Suprapubic skin (tissue), 4 donors: Measurements from ENCODE around the gene ZGRF1. TPM values are rescaled to one million over a fixed set of nuclear protein-coding genes. Genes with fewer than 3 reads are reported as not detected.
A peak's percentile ranks its signal among the peaks of the same experiment; 100 is the strongest.

Experiments
- DNase-seq, 2 donors: peaks; one replicate each; pipeline ENCODE4 v3.0.0-alpha.2; 2019; ENCODE audit warnings: low spot score in 2 of 2
- H3K27ac ChIP-seq: fragments of 200-600 bp; sonication (generic); one replicate; pipeline ENCODE4 v1.5.1; 2019
- H3K27me3 ChIP-seq: fragments of 200-600 bp; sonication (generic); one replicate; pipeline ENCODE4 v1.5.1; 2019
- H3K36me3 ChIP-seq: fragments of 200-600 bp; sonication (generic); one replicate; pipeline ENCODE4 v1.5.1; 2019
- H3K4me1 ChIP-seq: fragments of 200-600 bp; sonication (generic); one replicate; pipeline ENCODE4 v1.5.1; 2019
- H3K4me3 ChIP-seq: fragments of 200-600 bp; sonication (generic); one replicate; pipeline ENCODE4 v1.5.1; 2019; ENCODE audit warnings: mild to moderate bottlenecking
- H3K9me3 ChIP-seq: fragments of 200-600 bp; sonication (generic); one replicate; pipeline ENCODE4 v1.5.1; 2019
- EP300 ChIP-seq: sonication (generic); formaldehyde crosslinking; IDR thresholded peaks from one replicate; pipeline ENCODE4 v1.6.1; 2017; ENCODE audit warnings: antibody characterized with exemption
- POLR2A ChIP-seq, 2 donors: fragments of 450-650 bp; IDR thresholded peaks; one replicate each; pipeline ENCODE4 v1.6.1; 2017; ENCODE audit warnings: antibody characterized with exemption in 2 of 2, mild to moderate bottlenecking in 2 of 2, moderate library complexity in 2 of 2
- POLR2AphosphoS5 ChIP-seq, 3 donors: sonication (generic); formaldehyde crosslinking; IDR thresholded peaks; one replicate each; pipeline ENCODE4 v1.6.1; 2017; ENCODE audit warnings: antibody characterized with exemption in 3 of 3
- WGBS: methylation state at CpG from one replicate; pipeline ENCODE4 v1.1.5; 2018; 5-methylcytosine and 5-hydroxymethylcytosine counted together
- total RNA-seq, 4 donors: library from RNA; depleted of rRNA; stranded (reverse); fragments of >200 nt; gene quantifications; one replicate each; pipeline ENCODE4 v1.1.0, GENCODE V29; 2016
- TF ChIP-seq, protein P1 (sequence below), 2 donors: fragments of 200-600 bp in 1 of 2; fragments of 450-650 bp in 1 of 2; sonication (generic) in 1 of 2; IDR thresholded peaks; one replicate each; pipeline ENCODE4 v1.5.1; 2016 to 2019; ENCODE audit warnings: antibody characterized with exemption in 2 of 2, mild to moderate bottlenecking in 1 of 2, moderate library complexity in 1 of 2

The ZGRF1 gene
- total RNA-seq, 4 donors from 2014 or later: 2.0 to 9.7 (median 6.6) TPM

DNA sequence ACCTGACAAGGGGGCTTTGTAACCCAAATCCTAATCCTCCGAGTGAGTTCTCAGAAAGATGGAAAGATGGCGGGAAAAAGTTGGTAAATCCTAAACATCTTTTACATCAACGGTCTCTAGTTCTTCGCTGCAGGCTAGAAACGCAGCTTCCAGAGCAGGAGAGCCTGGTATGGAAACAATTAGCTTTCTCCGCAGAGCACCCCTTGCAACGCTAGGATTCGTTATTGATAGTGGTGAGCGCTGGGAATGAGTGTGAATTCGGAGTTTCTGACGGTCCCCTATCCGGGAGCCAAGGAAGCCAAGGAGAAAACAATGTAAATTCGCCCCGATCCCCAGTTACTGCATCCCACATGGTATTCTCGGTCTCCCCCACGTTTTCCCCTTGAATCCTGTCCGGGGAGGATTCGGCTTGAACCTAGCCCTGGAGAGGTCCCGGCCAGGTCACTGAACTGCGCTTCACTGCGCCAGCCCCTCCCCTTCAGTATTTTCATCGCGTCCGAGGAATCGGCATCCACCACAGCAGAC is 116.0 kb downstream of the ZGRF1 start:
- Histone ChIP-seq H3K36me3 (no peaks in the 10 kb centered on the region), H3K4me1 (peaks cover 51% of the 10 kb centered on the region), H3K27ac (no peak overlapping the region), H3K27me3 (peaks cover 95% of the 10 kb centered on the region), H3K4me3 (no peak overlapping the region), H3K9me3 (no peaks in the 10 kb centered on the region)
- no peak for DNase-seq
- WGBS: 7% methylated on average over 24 of the region's 25 CpGs
- TF ChIP-seq POLR2AphosphoS5 (IDR thresholded peaks at IDR 0.05): no peak
- TF ChIP-seq EP300: no peak
- TF ChIP-seq, protein P1, sequence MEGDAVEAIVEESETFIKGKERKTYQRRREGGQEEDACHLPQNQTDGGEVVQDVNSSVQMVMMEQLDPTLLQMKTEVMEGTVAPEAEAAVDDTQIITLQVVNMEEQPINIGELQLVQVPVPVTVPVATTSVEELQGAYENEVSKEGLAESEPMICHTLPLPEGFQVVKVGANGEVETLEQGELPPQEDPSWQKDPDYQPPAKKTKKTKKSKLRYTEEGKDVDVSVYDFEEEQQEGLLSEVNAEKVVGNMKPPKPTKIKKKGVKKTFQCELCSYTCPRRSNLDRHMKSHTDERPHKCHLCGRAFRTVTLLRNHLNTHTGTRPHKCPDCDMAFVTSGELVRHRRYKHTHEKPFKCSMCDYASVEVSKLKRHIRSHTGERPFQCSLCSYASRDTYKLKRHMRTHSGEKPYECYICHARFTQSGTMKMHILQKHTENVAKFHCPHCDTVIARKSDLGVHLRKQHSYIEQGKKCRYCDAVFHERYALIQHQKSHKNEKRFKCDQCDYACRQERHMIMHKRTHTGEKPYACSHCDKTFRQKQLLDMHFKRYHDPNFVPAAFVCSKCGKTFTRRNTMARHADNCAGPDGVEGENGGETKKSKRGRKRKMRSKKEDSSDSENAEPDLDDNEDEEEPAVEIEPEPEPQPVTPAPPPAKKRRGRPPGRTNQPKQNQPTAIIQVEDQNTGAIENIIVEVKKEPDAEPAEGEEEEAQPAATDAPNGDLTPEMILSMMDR (IDR thresholded peaks at IDR 0.05): no peak
- TF ChIP-seq POLR2A (IDR thresholded peaks at IDR 0.05): no peak

DNA sequence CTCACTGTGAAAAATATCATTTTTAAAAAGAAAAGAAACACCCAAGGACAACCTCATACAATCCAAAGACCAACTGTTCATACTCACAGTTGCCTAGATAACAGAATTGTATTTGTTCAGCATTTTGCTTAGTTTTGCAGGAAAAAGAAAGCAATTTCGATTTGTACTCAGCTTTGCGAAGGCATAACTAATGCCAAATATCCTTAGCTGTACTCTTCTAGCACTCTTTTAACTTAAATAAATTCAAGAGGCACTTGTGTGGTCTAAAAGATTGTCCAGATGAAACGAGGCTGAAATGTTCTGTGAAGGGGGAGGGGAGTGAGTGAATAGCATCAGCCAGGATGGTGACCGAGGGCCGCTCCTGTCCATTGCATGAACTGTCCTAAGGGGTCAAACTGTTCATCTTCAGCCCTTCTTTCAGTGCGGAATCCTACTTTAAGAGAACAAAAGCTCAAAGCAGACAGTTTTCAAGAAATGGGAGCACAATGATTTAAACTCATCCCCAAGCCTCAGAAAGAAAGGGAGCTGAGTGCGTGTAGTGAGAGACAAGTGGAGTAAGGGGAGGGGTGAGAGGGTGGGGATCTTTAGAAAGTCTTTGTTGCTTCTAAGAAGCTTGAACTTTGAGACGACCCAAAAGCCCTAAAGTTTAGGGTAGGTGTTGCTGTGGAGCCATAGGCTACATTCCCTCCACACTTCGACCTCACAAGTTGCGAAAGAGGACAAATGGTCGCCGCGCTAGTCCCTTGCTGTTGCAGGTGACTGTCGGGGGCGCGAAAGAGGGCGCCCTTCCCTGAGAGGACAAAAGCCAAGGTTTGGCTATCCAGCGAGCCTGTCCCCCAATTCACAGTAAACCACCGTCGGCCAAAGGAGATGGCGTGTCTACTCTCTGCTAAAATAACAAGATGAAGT is 116.8 kb downstream of the ZGRF1 start:
- H3K4me3 ChIP-seq: no peak overlapping the region
- 11% methylated on average over 21 of the region's 21 CpGs for WGBS
- no peak for DNase-seq
- peaks cover 57% of the 10 kb centered on the region for H3K4me1 ChIP-seq
- H3K9me3 ChIP-seq: no peaks in the 10 kb centered on the region
- peaks cover 97% of the 10 kb centered on the region for H3K27me3 ChIP-seq
- no peak overlapping the region for H3K27ac ChIP-seq
- TF ChIP-seq POLR2A (IDR thresholded peaks at IDR 0.05): no peak
- no peak for TF ChIP-seq POLR2AphosphoS5 (IDR thresholded peaks at IDR 0.05)
- no peak for TF ChIP-seq EP300
- TF ChIP-seq, protein P1 (IDR thresholded peaks at IDR 0.05): no peak
- H3K36me3 ChIP-seq: no peaks in the 10 kb centered on the region

DNA sequence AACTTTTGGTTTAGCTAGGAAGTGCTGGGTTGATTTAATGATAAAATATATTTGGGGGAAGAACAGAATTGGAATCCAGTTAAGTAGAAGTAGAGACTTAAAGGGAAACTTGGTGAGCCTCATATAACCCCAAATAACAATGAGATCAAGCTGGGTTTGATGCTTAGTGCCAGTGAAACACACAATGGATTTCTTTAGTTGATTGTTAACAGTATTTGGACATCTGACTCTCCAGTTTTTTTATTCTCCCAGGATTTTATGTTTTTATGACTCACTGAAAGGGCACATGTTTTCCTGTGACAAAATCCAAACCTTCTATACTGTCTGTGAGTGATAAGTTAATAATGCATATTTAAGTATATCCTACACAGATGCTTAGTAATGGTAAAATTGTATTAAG is 118.0 kb downstream of the ZGRF1 start:
- Histone ChIP-seq H3K4me3 (no peak overlapping the region), H3K27me3 (peaks cover 100% of the 10 kb centered on the region), H3K9me3 (no peaks in the 10 kb centered on the region), H3K4me1 (peaks cover 61% of the 10 kb centered on the region), H3K27ac (no peak overlapping the region), H3K36me3 (no peaks in the 10 kb centered on the region)
- DNase-seq: no peak
- TF ChIP-seq EP300 (no peak), POLR2A (IDR thresholded peaks at IDR 0.05) (no peak)

DNA sequence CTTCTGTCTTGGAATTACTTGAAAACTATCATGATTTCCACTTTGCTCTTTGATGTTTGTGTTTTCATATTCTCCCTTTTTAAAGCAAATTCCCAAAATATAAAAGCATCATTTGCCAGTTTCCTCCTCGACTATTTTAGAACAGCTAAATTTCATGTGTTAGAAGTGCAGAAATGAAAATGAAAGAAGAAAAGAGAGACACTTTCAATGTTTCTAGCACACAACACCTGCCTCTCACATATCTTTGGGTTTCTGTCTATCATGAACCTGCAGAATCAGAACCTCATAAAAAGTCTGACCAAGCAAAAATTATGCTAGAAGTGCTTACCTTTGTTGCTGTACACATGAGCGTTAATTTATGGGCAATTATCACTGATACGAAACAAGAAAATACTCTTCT is 118.8 kb downstream of the ZGRF1 start:
- H3K4me1 ChIP-seq: peaks cover 54% of the 10 kb centered on the region
- H3K27ac ChIP-seq: no peak overlapping the region
- TF ChIP-seq EP300 (no peak), POLR2A (IDR thresholded peaks at IDR 0.05) (no peak), POLR2AphosphoS5 (IDR thresholded peaks at IDR 0.05) (no peak)
- TF ChIP-seq, protein P1 (IDR thresholded peaks at IDR 0.05): no peak
- H3K36me3 ChIP-seq: no peaks in the 10 kb centered on the region
- 36% methylated on average over 3 of the region's 3 CpGs for WGBS
- no peaks in the 10 kb centered on the region for H3K9me3 ChIP-seq
- no peak overlapping the region for H3K4me3 ChIP-seq
- H3K27me3 ChIP-seq: peaks cover 100% of the 10 kb centered on the region
- DNase-seq: no peak

DNA sequence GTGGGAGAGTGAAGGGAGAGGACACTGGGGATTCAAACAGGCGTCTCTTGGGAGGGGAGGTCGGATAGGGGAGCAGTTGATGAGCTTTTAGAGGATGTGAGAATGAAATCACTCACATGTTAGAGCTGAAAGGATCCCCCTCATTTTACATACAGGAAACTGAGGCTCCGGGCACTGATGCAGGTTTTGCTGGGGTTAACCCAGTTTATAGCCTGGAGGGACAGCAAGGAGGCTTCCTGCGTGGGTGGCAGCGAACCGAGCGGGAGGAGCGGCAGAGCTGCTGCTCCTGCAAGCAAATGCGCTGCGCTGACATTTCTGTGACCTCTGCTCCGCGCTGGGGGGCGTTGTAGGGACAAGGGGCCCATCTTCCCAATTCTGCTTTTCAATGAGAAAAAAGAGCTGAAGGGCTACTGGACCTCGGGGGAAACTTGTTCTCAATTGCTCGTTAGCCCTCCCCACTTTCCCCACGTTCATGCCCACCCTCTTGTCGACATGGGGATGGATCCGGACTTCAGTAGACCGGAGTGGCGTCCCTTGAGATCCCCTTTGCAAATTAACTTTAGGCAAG is 119.6 kb downstream of the ZGRF1 start:
- H3K4me3 ChIP-seq: peak overlapping the region; percentile 64
- H3K9me3 ChIP-seq: no peaks in the 10 kb centered on the region
- peaks cover 52% of the 10 kb centered on the region for H3K4me1 ChIP-seq
- WGBS: 5% methylated on average over 19 of the region's 20 CpGs
- DNase-seq: no peak
- H3K36me3 ChIP-seq: no peaks in the 10 kb centered on the region
- H3K27me3 ChIP-seq: peaks cover 100% of the 10 kb centered on the region
- TF ChIP-seq POLR2AphosphoS5 (IDR thresholded peaks at IDR 0.05) (no peak), EP300 (no peak), POLR2A (IDR thresholded peaks at IDR 0.05) (no peak)
- TF ChIP-seq, protein P1 (IDR thresholded peaks at IDR 0.05): no peak
- no peak overlapping the region for H3K27ac ChIP-seq
